Astrocyte (in vitro differentiated cells and primary cell): Measurements from ENCODE around the gene MIDN. TPM values are rescaled to one million over a fixed set of nuclear protein-coding genes. Genes with fewer than 3 reads are reported as not detected.

Experiments
- DNase-seq: peaks from one replicate; pipeline ENCODE4 v3.0.0-alpha.2; 2010; ENCODE audit warnings: low read depth
- FAIRE-seq: peaks from 2 replicates; lab custom pipeline; 2011; peaks lifted over from hg19 to GRCh38; lab: Jason Lieb, UNC
- H2AFZ ChIP-seq: 2 replicates; pipeline ENCODE4 v1.6.0; 2012; ENCODE audit warnings: low read depth, low read length, inconsistent platforms
- H3K27ac ChIP-seq: 2 replicates; pipeline ENCODE4 v1.5.1; 2011; ENCODE audit warnings: low read depth, low read length, inconsistent platforms
- H3K27me3 ChIP-seq: 2 replicates; pipeline ENCODE4 v1.6.0; 2011; ENCODE audit warnings: low read length, inconsistent platforms; ENCODE audit not compliant: insufficient read depth
- H3K36me3 ChIP-seq: 2 replicates; pipeline ENCODE4 v1.5.1; 2011; ENCODE audit warnings: low read length, inconsistent platforms; ENCODE audit not compliant: insufficient read depth
- H3K4me1 ChIP-seq: 2 replicates; pipeline ENCODE4 v1.5.1; 2011; ENCODE audit warnings: low read length, inconsistent platforms; ENCODE audit not compliant: insufficient read depth
- H3K4me2 ChIP-seq: 2 replicates; pipeline ENCODE4 v1.6.0; 2012; ENCODE audit warnings: low read length, inconsistent platforms
- H3K4me3 ChIP-seq: 2 replicates; pipeline ENCODE4 v1.5.1; 2011; ENCODE audit warnings: low read depth, mild to moderate bottlenecking, low read length, inconsistent platforms; ENCODE audit not compliant: insufficient read depth
- H3K79me2 ChIP-seq: 2 replicates; pipeline ENCODE4 v1.6.0; 2012; ENCODE audit warnings: mild to moderate bottlenecking, low read length, inconsistent platforms; ENCODE audit not compliant: insufficient read depth
- H3K9ac ChIP-seq: 2 replicates; pipeline ENCODE4 v1.6.0; 2012; ENCODE audit warnings: mild to moderate bottlenecking, low read length, inconsistent platforms
- H3K9me3 ChIP-seq: 2 replicates; pipeline ENCODE4 v1.5.1; 2012; ENCODE audit warnings: low read depth, mild to moderate bottlenecking, low read length, inconsistent platforms; ENCODE audit not compliant: insufficient read depth
- H4K20me1 ChIP-seq: 2 replicates; pipeline ENCODE4 v1.6.0; 2012; ENCODE audit warnings: low read length, inconsistent platforms; ENCODE audit not compliant: insufficient read depth
- H3K27ac Mint-ChIP-seq: one replicate; pipeline ENCODE4 v1.8.0; 2021; ENCODE audit warnings: mild to moderate bottlenecking, mixed read lengths; ENCODE audit not compliant: unreplicated experiment
- H3K27me3 Mint-ChIP-seq: one replicate; pipeline ENCODE4 v1.8.0; 2021; ENCODE audit warnings: low read depth, mixed read lengths; ENCODE audit not compliant: unreplicated experiment
- H3K36me3 Mint-ChIP-seq: one replicate; pipeline ENCODE4 v1.8.0; 2021; ENCODE audit warnings: low read depth, mixed read lengths; ENCODE audit not compliant: unreplicated experiment
- H3K4me1 Mint-ChIP-seq: one replicate; pipeline ENCODE4 v1.8.0; 2021; ENCODE audit warnings: low read depth, mixed read lengths; ENCODE audit not compliant: unreplicated experiment
- H3K4me3 Mint-ChIP-seq: one replicate; pipeline ENCODE4 v1.8.0; 2021; ENCODE audit warnings: mild to moderate bottlenecking, moderate library complexity, mixed read lengths; ENCODE audit not compliant: unreplicated experiment
- H3K9me3 Mint-ChIP-seq: one replicate; pipeline ENCODE4 v1.8.0; 2021; ENCODE audit warnings: mild to moderate bottlenecking, mixed read lengths; ENCODE audit not compliant: unreplicated experiment
- CTCF ChIP-seq: IDR thresholded peaks from 2 replicates; pipeline ENCODE4 v1.5.1; 2011; ENCODE audit warnings: low read depth, mild to moderate bottlenecking, inconsistent platforms, low read length, moderate library complexity; ENCODE audit not compliant: insufficient read depth
- EZH2 ChIP-seq: IDR thresholded peaks from 2 replicates; pipeline ENCODE4 v1.6.1; 2012; ENCODE audit warnings: mild to moderate bottlenecking, low read length, inconsistent platforms; ENCODE audit not compliant: insufficient read depth
- total RNA-seq: library from RNA; stranded (reverse); gene quantifications from 2 replicates; pipeline ENCODE4 v1.2.1, GENCODE V29; 2021

Gene MIDN
- total RNA-seq, 1 donor from 2014 or later: 141 TPM

- no peaks in the 10 kb centered on the region for H3K36me3 ChIP-seq
- H3K27ac ChIP-seq: no peak overlapping the region
- H3K9ac ChIP-seq: no peak overlapping the region
- Mint-ChIP-seq H3K4me3 (no peak overlapping the region), H3K27ac (no peak overlapping the region), H3K27me3 (peaks cover 6% of the 10 kb centered on the region), H3K36me3 (no peaks in the 10 kb centered on the region), H3K4me1 (no peaks in the 10 kb centered on the region), H3K9me3 (no peaks in the 10 kb centered on the region)
- no peak overlapping the region for H2AFZ ChIP-seq
- H3K4me1 ChIP-seq: peaks cover 2% of the 10 kb centered on the region
- no peaks in the 10 kb centered on the region for H3K79me2 ChIP-seq
- DNase-seq (no peak), FAIRE-seq (no peak)
- no peak overlapping the region for H3K4me3 ChIP-seq
- peaks cover 11% of the 10 kb centered on the region for H3K27me3 ChIP-seq
- TF ChIP-seq EZH2: no peak
- TF ChIP-seq CTCF: no peak
- H3K4me2 ChIP-seq: no peak overlapping the region
- H3K9me3 ChIP-seq: no peaks in the 10 kb centered on the region
- peaks cover 6% of the 10 kb centered on the region for H4K20me1 ChIP-seq
Observed at GRCh38 chr19:1290196-1290702, 41.9 kb downstream of the MIDN start.

- H3K27ac ChIP-seq: no peak overlapping the region
- no peak overlapping the region for H3K4me2 ChIP-seq
- FAIRE-seq (no peak), DNase-seq (no peak)
- H3K9ac ChIP-seq: no peak overlapping the region
- H4K20me1 ChIP-seq: peaks cover 6% of the 10 kb centered on the region
- no peak overlapping the region for H3K4me3 ChIP-seq
- peaks cover 6% of the 10 kb centered on the region for H3K27me3 Mint-ChIP-seq
- H3K9me3 Mint-ChIP-seq: no peaks in the 10 kb centered on the region
- no peaks in the 10 kb centered on the region for H3K9me3 ChIP-seq
- H3K27ac Mint-ChIP-seq: no peak overlapping the region
- no peaks in the 10 kb centered on the region for H3K36me3 ChIP-seq
- no peaks in the 10 kb centered on the region for H3K4me1 Mint-ChIP-seq
- peaks cover 2% of the 10 kb centered on the region for H3K4me1 ChIP-seq
- H3K4me3 Mint-ChIP-seq: no peak overlapping the region
- H3K27me3 ChIP-seq: peaks cover 10% of the 10 kb centered on the region
- TF ChIP-seq CTCF: no peak
- no peak for TF ChIP-seq EZH2
- H2AFZ ChIP-seq: no peak overlapping the region
- H3K79me2 ChIP-seq: no peaks in the 10 kb centered on the region
- H3K36me3 Mint-ChIP-seq: no peaks in the 10 kb centered on the region
Observed at GRCh38 chr19:1290703-1291651, 42.6 kb downstream of the MIDN start.
